Kidney (tissue), 14 donors: ENCODE measurements around the gene MN1. TPM values are rescaled to one million over a fixed set of nuclear protein-coding genes. Genes with fewer than 3 reads are reported as not detected.

Experiments used
- DNase-seq, 5 donors: peaks; one replicate each; pipeline ENCODE4 v3.0.0-alpha.2; 2013 to 2020
- FAIRE-seq: peaks from 2 replicates; lab custom pipeline; 2012; peaks lifted over from hg19 to GRCh38; lab: Jason Lieb, UNC
- H3K27ac ChIP-seq, 2 donors: one replicate each; pipeline ENCODE4 v1.7.0; 2013; ENCODE audit warnings: low read depth in 2 of 2, low read length in 2 of 2, inconsistent platforms in 1 of 2
- H3K27me3 ChIP-seq: one replicate; pipeline ENCODE4 v1.7.1; 2013; ENCODE audit warnings: low read length, inconsistent platforms; ENCODE audit not compliant: control insufficient read depth, insufficient read depth
- H3K36me3 ChIP-seq, 3 donors: one replicate each; pipeline versions ENCODE4 v1.7.0 to v1.7.1; 2013; ENCODE audit warnings: low read length in 3 of 3, control low read depth in 1 of 3, inconsistent platforms in 1 of 3; ENCODE audit not compliant: insufficient read depth in 3 of 3, control insufficient read depth in 2 of 3
- H3K4me1 ChIP-seq, 3 donors: one replicate each; pipeline versions ENCODE4 v1.7.0 to v1.7.1; 2013; ENCODE audit warnings: low read length in 3 of 3, inconsistent platforms in 1 of 3, low read depth in 1 of 3; ENCODE audit not compliant: control insufficient read depth in 2 of 3, insufficient read depth in 2 of 3
- H3K4me3 ChIP-seq, 3 donors: one replicate each; pipeline versions ENCODE4 v1.7.0 to v1.8.1; 2013; ENCODE audit warnings: low read length in 3 of 3, control low read depth in 1 of 3, inconsistent platforms in 1 of 3
- H3K9ac ChIP-seq, 3 donors: one replicate each; pipeline versions ENCODE4 v1.7.0 to v1.7.1; 2013; ENCODE audit warnings: low read length in 3 of 3, control low read depth in 1 of 3, inconsistent platforms in 1 of 3
- H3K9me3 ChIP-seq, 3 donors: one replicate each; pipeline versions ENCODE4 v1.7.0 to v1.7.1; 2013; ENCODE audit warnings: low read length in 3 of 3, control low read depth in 1 of 3, inconsistent platforms in 1 of 3; ENCODE audit not compliant: control insufficient read depth in 2 of 3, insufficient read depth in 1 of 3
- intact Hi-C: fragments of 100-400 bp; cut with DNase I; formaldehyde crosslinking; loops from one replicate; pipeline ENCODE4 v1.11.1; 2022
- polyA plus RNA-seq: library from polyadenylated mRNA; stranded (reverse); fragments of 350-450 nt; fragmentation: Illumina TruSeq; extraction: RNeasy Lipid Tissue Mini Kit (QIAGEN cat#74804); gene quantifications from one replicate; pipeline ENCODE4 v1.2.3, GENCODE V29; 2014; ENCODE audit warnings: low read depth, low replicate concordance; ENCODE audit not compliant: insufficient read depth
- total RNA-seq: library from RNA; stranded (reverse); fragmentation: NEBNext Ultra II Directional; extraction: Animal tissue kit (Norgen Biotek cat#: 25700); gene quantifications from one replicate; pipeline ENCODE4 v1.2.1, GENCODE V29; 2021
- TF ChIP-seq, protein P1 (sequence below): IDR thresholded peaks from 3 replicates; pipeline ENCODE4 v1.5.1; 2012; ENCODE audit warnings: mild to moderate bottlenecking, moderate library complexity, borderline replicate concordance; ENCODE audit not compliant: insufficient read depth; ENCODE audit errors: extremely low read depth
- donor health status: control.
- donor health status: control.
- donor health status: control.
- donor health status: control.
- donor health status: control.
- donor health status: DM: yes; HTN: yes; CAD: no.
- donor health status: Normal renal cell carcinoma (clear cell type).

Gene MN1
- total and polyA plus RNA-seq, 2 donors from 2014 or later: 0.92 to 3.2 TPM

DNA sequence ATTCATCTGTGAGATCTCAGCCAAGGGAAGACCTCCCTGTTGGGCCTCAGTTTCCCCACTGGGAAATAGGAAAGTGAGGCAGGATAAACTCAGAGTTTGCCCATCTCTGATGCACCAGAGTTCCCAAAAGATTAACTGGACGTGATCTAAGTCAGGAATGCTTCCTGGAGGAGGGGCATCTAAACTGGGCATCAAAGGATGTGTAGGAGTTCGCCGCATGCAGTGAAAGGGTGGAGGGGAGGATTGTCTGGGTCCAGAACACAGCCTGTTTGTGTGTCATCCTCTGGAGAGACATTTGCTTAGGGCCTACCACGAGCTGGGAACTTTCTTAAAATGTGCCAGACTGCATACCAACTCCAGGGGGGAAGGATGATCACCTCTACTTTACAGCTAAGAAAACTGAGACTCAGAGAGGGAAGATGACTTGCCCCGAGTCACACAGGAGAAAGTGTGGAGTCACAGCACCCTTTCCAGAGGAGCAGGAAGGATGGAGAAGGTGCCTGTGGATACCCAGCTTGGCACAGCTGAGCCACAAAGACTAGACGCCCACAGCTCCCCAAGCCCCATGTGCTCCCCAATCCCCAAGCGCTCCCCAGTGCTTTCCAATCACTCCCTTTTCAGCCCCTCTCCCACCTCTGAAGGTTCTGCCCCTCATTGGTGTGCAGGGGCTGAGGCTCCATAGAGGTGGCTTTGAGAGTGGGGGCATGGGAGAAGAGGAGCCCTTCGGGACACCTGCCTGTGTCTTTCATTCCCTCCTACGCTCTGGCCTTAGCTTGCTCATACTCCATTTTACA is 50.1 kb downstream of the MN1 start:
- H3K27me3 ChIP-seq: no peaks in the 10 kb centered on the region
- H3K36me3 ChIP-seq: no peaks in the 10 kb centered on the region
- TF ChIP-seq, protein P1, sequence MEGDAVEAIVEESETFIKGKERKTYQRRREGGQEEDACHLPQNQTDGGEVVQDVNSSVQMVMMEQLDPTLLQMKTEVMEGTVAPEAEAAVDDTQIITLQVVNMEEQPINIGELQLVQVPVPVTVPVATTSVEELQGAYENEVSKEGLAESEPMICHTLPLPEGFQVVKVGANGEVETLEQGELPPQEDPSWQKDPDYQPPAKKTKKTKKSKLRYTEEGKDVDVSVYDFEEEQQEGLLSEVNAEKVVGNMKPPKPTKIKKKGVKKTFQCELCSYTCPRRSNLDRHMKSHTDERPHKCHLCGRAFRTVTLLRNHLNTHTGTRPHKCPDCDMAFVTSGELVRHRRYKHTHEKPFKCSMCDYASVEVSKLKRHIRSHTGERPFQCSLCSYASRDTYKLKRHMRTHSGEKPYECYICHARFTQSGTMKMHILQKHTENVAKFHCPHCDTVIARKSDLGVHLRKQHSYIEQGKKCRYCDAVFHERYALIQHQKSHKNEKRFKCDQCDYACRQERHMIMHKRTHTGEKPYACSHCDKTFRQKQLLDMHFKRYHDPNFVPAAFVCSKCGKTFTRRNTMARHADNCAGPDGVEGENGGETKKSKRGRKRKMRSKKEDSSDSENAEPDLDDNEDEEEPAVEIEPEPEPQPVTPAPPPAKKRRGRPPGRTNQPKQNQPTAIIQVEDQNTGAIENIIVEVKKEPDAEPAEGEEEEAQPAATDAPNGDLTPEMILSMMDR: no peak
- no peak overlapping the region for H3K4me3 ChIP-seq
- intact Hi-C loops: no loop called here
- FAIRE-seq (no peak), DNase-seq (no peak)
- no peak overlapping the region for H3K9ac ChIP-seq
- no peak overlapping the region for H3K27ac ChIP-seq
- no peaks in the 10 kb centered on the region for H3K9me3 ChIP-seq
- H3K4me1 ChIP-seq: peaks cover 0 to 2% (median 0%) of the 10 kb centered on the region in 3 donors

DNA sequence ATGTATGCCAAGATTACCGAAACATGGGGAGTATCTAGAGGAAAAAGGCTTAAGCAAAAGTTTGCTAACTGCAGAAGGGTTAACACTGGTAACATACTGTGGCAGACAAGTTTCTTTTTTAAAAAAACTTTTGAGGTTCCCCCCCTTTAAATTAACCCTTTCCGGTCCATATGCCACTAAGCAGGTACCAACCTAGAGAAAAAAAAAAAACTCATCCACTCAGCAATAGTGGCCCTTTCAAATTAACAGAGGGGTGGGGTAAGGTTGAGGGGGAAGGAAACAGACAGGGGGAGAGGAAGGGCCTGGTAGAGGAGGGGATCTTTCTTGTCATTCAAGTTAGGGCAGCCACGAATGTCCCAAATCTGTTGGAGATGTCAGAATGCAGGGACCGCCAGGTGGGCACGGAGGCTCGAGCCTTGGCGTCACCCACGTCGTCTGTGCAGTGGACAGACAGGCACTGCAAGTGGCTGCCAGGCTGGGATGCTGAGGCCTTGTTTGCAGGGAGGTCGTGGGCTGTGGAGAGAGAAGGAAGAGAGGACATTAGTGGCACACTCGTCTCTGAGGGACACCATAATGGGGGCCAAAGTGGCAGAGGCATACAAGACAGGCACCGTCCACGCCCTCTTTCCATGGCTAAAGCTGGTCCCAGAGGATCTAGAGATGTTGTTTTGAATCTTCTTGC is 50.8 kb downstream of the MN1 start:
- peaks cover 0 to 2% (median 0%) of the 10 kb centered on the region in 3 donors for H3K4me1 ChIP-seq
- DNase-seq (no peak), FAIRE-seq (no peak)
- TF ChIP-seq, protein P1: no peak
- H3K9ac ChIP-seq: no peak overlapping the region
- H3K9me3 ChIP-seq: no peaks in the 10 kb centered on the region
- intact Hi-C loops: no loop called here
- no peak overlapping the region for H3K4me3 ChIP-seq
- H3K27ac ChIP-seq: no peak overlapping the region
- no peaks in the 10 kb centered on the region for H3K27me3 ChIP-seq
- H3K36me3 ChIP-seq: no peaks in the 10 kb centered on the region

DNA sequence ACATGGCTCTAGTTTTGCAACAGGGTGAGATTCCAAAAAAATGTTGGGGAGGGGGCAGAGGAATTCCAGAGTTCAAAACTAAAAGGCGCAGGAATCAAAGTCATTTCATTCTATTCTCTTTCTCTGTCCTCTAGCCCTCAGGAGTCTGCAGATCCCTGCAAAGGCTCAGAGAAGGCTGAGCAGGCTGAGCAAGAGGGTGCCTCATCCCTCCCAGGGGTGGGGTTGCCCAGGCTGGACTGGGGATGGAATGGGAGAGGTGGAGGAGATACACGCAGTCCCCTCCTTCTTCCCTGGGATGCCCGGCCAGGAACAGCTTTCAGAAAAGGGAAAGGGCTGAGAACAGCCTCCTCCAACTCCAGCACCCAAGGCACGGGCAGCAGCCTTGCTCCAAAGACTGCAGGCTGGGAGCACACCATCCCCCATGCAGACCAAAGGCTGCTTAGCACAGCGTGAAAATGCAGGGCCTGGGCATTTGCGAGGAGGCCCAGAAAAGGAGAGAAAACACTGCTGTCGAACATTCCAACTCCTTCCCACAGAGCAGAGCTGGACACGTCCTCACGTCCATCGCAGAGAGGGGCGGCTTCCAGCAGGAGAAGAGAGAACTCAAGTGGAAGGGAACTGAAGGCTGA is 51.8 kb downstream of the MN1 start:
- Histone ChIP-seq H3K4me3 (no peak overlapping the region), H3K9me3 (no peaks in the 10 kb centered on the region), H3K9ac (no peak overlapping the region), H3K36me3 (no peaks in the 10 kb centered on the region), H3K27me3 (no peaks in the 10 kb centered on the region), H3K4me1 (peaks cover 0 to 2% (median 0%) of the 10 kb centered on the region in 3 donors), H3K27ac (no peak overlapping the region)
- TF ChIP-seq, protein P1: no peak
- DNase-seq (peak in 4 of 5 donors; percentile 72 to 93 (median 85)), FAIRE-seq (no peak)
- intact Hi-C loops: no loop called here
